Colonic mucosa (tissue), 4 donors: ENCODE data around the gene ECHS1. TPM values are rescaled to one million over a fixed set of nuclear protein-coding genes. Genes with fewer than 3 reads are reported as not detected.
"Not testable (repeated sequence)": the region's sequence is repeated elsewhere in the genome, so short reads cannot be mapped to it uniquely, and the experiment has no call there.

Experiments used
- DNase-seq: peaks from one replicate; pipeline ENCODE4 v3.0.0-alpha.2; 2020
- H3K27ac ChIP-seq: fragments of 200-600 bp; one replicate; pipeline ENCODE4 v1.8.0; 2021
- H3K27me3 ChIP-seq: fragments of 200-600 bp; one replicate; pipeline ENCODE4 v1.8.0; 2021
- H3K36me3 ChIP-seq: fragments of 200-600 bp; one replicate; pipeline ENCODE4 v1.8.0; 2021
- H3K4me1 ChIP-seq: fragments of 200-600 bp; one replicate; pipeline ENCODE4 v1.8.0; 2021; ENCODE audit warnings: mild to moderate bottlenecking
- H3K4me3 ChIP-seq: fragments of 200-600 bp; one replicate; pipeline ENCODE4 v1.8.0; 2021
- H3K9ac ChIP-seq, 2 donors: one replicate each; pipeline ENCODE4 v1.7.0; 2013; ENCODE audit warnings: control low read depth in 2 of 2, low read depth in 2 of 2, low read length in 2 of 2
- H3K9me3 ChIP-seq: fragments of 200-600 bp; one replicate; pipeline ENCODE4 v1.8.0; 2021
- intact Hi-C: fragments of 100-400 bp; cut with DNase I; formaldehyde crosslinking; loops from one replicate; pipeline ENCODE4 v1.14.1; 2022
- total RNA-seq, 2 donors: library from RNA; stranded (reverse); fragmentation: NEBNext Ultra II Directional in 1 of 2; extraction: Animal tissue kit (Norgen Biotek cat#: 25700) in 1 of 2; gene quantifications; one replicate each; pipeline ENCODE4 v1.2.1, GENCODE V29; 2021
- TF ChIP-seq, protein P1 (sequence below): fragments of 200-600 bp; IDR thresholded peaks from one replicate; pipeline ENCODE4 v1.8.0; 2022; ENCODE audit warnings: antibody characterized with exemption, mild to moderate bottlenecking
- donor health status: healthy.
- donor health status: DM: no; HTN: no; CAD: no.
- donor health status: DM: no; HTN: no; CAD: no.

ECHS1 gene
- total RNA-seq, 2 donors from 2014 or later: 188 to 214 TPM

DNA sequence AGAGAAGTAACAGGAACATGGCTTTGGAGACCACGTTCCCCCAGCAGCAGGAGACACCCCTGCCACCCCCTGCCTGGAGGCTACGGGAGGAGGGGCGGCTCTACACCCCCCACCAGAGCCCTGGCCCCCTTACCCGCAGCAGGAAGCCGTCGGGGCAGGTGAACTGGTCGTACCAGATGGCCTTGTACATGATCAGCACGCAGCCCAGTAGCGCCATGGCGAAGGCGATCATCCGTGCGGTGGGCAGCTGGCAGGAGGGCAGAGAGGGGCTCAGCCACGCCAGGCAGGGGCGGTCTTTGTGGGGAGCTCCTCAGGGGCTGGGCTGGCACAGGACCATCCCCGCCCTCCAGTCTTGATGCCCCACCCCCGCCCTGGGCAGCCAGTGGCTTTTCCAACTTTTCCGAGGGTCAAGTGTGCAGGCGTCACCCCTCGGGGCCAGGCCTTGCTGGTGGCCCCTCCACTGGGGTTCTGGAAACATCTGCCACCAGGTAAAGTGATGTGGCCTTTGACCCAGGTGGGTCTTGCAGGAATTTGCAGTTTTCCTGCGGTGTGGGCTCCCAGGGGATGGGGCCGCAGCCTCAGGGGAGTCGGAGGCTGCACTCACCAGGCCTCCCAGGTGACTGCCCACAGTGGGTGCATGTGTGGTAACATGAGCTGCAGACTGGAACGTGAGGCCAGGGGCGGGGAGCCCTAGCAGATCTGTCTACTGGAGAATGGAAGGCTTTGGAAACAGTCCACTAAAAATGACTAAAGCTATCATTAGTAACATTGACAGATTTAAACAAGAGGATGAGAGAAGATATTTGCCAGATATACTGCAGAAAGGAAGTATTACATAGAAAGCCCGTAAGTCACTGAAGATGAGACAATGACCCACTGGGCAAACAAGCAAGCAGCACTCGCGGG lies 46.2 kb downstream of the ECHS1 start:
- intact Hi-C loops: loop anchor here (10.0 kb wide), 1 partner anchor 198 kb away; the partner anchor contains the start of gene CYP2E1
- H3K36me3 ChIP-seq: no peaks in the 10 kb centered on the region
- TF ChIP-seq, protein P1, sequence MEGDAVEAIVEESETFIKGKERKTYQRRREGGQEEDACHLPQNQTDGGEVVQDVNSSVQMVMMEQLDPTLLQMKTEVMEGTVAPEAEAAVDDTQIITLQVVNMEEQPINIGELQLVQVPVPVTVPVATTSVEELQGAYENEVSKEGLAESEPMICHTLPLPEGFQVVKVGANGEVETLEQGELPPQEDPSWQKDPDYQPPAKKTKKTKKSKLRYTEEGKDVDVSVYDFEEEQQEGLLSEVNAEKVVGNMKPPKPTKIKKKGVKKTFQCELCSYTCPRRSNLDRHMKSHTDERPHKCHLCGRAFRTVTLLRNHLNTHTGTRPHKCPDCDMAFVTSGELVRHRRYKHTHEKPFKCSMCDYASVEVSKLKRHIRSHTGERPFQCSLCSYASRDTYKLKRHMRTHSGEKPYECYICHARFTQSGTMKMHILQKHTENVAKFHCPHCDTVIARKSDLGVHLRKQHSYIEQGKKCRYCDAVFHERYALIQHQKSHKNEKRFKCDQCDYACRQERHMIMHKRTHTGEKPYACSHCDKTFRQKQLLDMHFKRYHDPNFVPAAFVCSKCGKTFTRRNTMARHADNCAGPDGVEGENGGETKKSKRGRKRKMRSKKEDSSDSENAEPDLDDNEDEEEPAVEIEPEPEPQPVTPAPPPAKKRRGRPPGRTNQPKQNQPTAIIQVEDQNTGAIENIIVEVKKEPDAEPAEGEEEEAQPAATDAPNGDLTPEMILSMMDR: no peak
- H3K4me1 ChIP-seq: peaks cover 13% of the 10 kb centered on the region
- H3K4me3 ChIP-seq: no peak overlapping the region
- H3K27me3 ChIP-seq: peaks cover 49% of the 10 kb centered on the region
- H3K27ac ChIP-seq: no peak overlapping the region
- no peak for DNase-seq
- H3K9ac ChIP-seq: no peak overlapping the region
- H3K9me3 ChIP-seq: no peaks in the 10 kb centered on the region

GRCh38 chr10:133326223-133326551 lies 47.0 kb downstream of the ECHS1 start:
- DNase-seq: no peak
- H3K4me3 ChIP-seq: peak overlapping the region; percentile 26
- H3K4me1 ChIP-seq: peaks cover 13% of the 10 kb centered on the region
- H3K27ac ChIP-seq: no peak overlapping the region
- peaks cover 44% of the 10 kb centered on the region for H3K27me3 ChIP-seq
- no peaks in the 10 kb centered on the region for H3K9me3 ChIP-seq
- H3K36me3 ChIP-seq: no peaks in the 10 kb centered on the region
- intact Hi-C loops: loop anchor here (10.0 kb wide), 1 partner anchor 199 kb away; the partner anchor contains the start of gene CYP2E1
- TF ChIP-seq, protein P1: no peak
- H3K9ac ChIP-seq: no peak overlapping the region

- Histone ChIP-seq H3K9me3 (no peaks in the 10 kb centered on the region), H3K4me1 (peaks cover 13% of the 10 kb centered on the region), H3K9ac (peak overlapping the region in 1 of 2 donors; percentile 56), H3K36me3 (no peaks in the 10 kb centered on the region), H3K4me3 (peak overlapping the region; percentile 26), H3K27ac (no peak overlapping the region), H3K27me3 (peaks cover 44% of the 10 kb centered on the region)
- no peak for DNase-seq
- intact Hi-C loops: loop anchor here (10.0 kb wide), 1 partner anchor 199 kb away; the partner anchor contains the start of gene CYP2E1
- TF ChIP-seq, protein P1: no peak
These were observed 47.5 kb downstream of the ECHS1 start for GRCh38 chr10:133325440-133326222.

- peaks cover 44% of the 10 kb centered on the region for H3K27me3 ChIP-seq
- H3K4me1 ChIP-seq: peaks cover 13% of the 10 kb centered on the region
- H3K27ac ChIP-seq: no peak overlapping the region
- no peaks in the 10 kb centered on the region for H3K36me3 ChIP-seq
- intact Hi-C loops: loop anchor here (10.0 kb wide), 1 partner anchor 200 kb away; the partner anchor contains the start of gene CYP2E1
- no peaks in the 10 kb centered on the region for H3K9me3 ChIP-seq
- no peak overlapping the region for H3K9ac ChIP-seq
- TF ChIP-seq, protein P1: no peak
- DNase-seq: no peak
- no peak overlapping the region for H3K4me3 ChIP-seq
These were observed 48.3 kb downstream of the ECHS1 start for GRCh38 chr10:133324857-133325260.

GRCh38 chr10:133324198-133324792 lies 48.9 kb downstream of the ECHS1 start:
- H3K36me3 ChIP-seq: no peaks in the 10 kb centered on the region
- H3K27ac ChIP-seq: no peak overlapping the region
- no peak overlapping the region for H3K9ac ChIP-seq
- H3K27me3 ChIP-seq: peaks cover 44% of the 10 kb centered on the region
- TF ChIP-seq, protein P1: no peak
- peaks cover 13% of the 10 kb centered on the region for H3K4me1 ChIP-seq
- peak; percentile 80 for DNase-seq
- H3K9me3 ChIP-seq: no peaks in the 10 kb centered on the region
- peak overlapping the region; percentile 12 for H3K4me3 ChIP-seq
- intact Hi-C loops: loop anchor here (10.0 kb wide), 1 partner anchor 201 kb away; the partner anchor contains the start of gene CYP2E1

- H3K27ac ChIP-seq, H3K4me3 ChIP-seq, H3K9ac ChIP-seq, DNase-seq, H3K9me3 ChIP-seq, H3K36me3 ChIP-seq: not testable (repeated sequence)
- intact Hi-C loops: loop anchor here (10.0 kb wide), 1 partner anchor 203 kb away; the partner anchor contains the start of gene CYP2E1
- H3K4me1 ChIP-seq: peaks cover 13% of the 10 kb centered on the region
- H3K27me3 ChIP-seq: peaks cover 25% of the 10 kb centered on the region
These were observed 51.0 kb downstream of the ECHS1 start for GRCh38 chr10:133322064-133322709.

DNA sequence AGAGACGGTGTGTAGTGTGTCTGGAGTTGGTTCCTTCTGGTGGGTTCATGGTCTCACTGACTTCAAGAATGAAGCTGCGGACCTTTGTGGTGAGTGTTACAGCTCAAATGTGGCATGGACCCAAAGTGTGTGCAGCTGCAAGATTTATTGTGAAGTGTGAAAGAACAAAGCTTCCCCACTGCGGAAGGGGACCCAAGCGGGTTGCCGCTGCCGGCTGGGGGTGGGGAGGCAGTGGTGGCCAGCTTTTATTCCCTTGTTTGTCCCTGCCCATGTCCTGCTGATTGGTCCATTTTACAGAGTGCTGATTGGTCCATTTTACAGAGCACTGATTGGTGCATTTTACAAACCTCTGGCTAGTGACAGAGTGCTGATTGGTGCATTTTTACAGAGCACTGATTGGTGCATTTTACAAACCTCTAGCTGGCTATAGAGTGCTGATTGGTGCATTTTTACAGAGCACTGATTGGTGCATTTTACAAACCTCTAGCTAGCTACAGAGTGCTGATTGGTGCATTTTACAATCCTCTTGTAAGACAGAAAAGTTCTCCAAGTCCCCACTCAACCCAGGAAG lies 52.2 kb downstream of the ECHS1 start:
- not testable (repeated sequence) for H3K4me1 ChIP-seq, DNase-seq, H3K4me3 ChIP-seq, H3K36me3 ChIP-seq, H3K9ac ChIP-seq, H3K27ac ChIP-seq, H3K9me3 ChIP-seq
- peaks cover 12% of the 10 kb centered on the region for H3K27me3 ChIP-seq
- intact Hi-C loops: loop anchor here (10.0 kb wide), 1 partner anchor 204 kb away; the partner anchor contains the start of gene CYP2E1
